SIG-M5 treated with dmso at 0.1 percent for 504 hours (cell line): Measurements from ENCODE around the gene MILR1.
"Not testable (repeated sequence)": the region's sequence is repeated elsewhere in the genome, so short reads cannot be mapped to it uniquely, and the experiment has no call there.

Source experiments
- DNase-seq: peaks from one replicate; lab custom pipeline; 2025; ENCODE audit not compliant: unreplicated experiment; lab: John Stamatoyannopoulos, UW

MILR1 gene

DNA sequence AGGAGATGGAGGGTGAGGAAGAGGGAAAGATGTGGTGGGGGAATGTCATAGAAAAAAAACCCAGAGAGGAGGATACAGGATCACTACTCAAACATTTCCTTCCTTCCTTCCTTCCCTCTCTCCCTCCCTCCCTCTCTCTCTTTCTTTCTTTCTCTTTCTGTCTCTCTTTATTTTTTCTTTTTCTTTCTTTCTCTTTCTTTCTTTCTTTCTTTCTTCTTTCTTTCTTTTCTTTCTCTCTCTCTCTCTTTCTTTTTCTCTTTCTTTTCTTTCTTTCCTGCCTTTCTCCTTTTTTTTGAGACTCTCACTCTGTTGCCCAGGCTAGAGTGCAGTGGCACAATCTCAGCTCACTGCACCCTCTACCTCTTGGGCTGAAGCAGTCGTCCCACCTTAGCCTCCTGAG, 17.9 kb downstream of the MILR1 start:
- not testable (repeated sequence) for DNase-seq

DNA sequence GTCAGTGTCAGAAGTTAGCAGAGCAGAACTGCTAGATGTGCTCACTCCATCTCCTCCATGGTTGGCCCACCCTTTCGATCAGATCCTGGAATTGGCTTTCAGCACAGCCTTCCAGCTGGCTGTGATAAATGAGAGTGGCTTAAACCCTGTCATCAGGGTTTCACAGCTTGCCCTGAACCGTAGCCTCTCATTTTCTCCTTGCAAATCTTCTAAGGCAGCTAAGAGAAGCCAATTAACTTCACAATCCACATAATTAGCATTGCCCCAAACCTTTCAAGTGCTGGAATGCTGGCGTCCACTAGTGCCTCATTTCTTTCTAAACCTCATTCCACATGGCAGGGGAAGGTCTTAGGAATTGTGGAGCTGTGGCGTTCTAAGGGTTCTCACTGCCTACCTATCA, 21.7 kb downstream of the MILR1 start:
- no peak for DNase-seq

DNA sequence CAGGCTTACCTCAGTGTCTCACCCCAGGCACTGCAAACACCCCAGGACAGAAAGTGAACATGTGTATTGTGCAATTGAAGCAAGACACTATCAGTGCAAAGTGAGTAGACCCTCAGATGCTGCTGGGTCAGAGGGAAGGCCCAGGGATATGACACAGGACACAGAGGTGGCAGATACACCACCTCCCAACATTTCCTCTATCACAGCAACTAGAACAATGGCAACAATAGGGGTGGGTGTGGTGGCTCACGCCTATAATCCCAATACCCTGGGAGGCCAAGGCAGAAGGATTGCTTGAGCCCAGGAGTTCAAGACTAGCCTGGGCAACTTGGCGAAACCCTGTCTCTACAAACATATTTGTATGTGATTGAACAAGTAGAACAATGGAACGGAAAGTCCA, 22.5 kb downstream of the MILR1 start:
- DNase-seq = no peak

DNA sequence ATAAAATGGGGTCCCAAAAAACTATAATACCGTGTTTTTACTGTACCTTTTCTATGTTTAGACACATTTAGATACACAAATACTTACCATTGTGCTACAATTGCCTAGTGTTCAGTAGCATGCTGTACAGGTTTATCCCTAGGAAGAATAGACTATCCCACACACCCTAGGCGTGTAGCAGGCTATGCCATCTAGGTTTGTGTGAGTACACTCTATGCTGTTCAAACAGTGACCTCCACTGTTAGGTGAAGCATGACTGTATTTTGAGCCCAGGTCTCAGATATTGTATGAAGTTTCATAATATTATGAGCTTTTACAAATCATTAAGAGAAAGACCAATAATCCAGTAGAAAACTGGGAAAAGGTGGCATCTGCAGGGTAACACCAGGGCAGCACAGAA, 23.6 kb downstream of the MILR1 start:
- peak; percentile 14 for DNase-seq

DNA sequence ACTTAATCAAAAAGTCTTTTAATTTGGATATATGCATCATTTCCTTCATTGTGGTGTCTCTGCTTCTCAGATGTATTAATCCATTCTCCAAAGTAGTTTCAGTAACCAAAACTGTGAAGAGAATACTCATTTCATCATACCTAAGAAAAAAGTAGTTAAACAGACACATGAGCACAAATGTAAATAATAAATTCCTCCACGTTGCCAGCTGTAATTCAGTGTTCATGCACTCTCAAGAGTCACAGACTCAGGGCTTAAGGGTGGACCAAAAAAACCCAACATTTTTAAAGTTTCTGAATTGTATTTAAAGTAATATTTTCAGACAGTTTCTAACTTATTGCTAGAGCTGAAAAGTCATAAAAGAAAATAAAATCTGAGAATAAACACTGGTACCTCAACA, 28.9 kb downstream of the MILR1 start:
- DNase-seq = no peak

DNA sequence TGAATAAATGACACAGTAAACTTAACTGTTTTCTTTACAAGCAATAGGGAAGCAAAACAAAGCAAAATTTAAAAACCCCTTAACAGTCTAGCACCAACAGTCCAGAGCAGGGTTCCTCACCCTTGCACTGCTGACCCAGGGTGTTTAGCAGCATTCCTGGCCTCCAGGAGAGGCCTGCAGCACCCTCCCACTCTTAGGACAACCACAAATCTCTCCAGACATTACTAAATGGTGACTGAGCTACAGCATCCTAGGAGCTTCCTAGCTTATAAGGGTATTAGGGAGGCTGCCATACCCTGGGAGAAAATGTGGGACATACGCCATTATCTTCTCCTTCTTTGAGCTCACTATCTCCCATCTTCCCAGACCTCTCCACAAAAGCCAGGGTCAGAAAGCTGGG, 32.0 kb downstream of the MILR1 start:
- DNase-seq = no peak

DNA sequence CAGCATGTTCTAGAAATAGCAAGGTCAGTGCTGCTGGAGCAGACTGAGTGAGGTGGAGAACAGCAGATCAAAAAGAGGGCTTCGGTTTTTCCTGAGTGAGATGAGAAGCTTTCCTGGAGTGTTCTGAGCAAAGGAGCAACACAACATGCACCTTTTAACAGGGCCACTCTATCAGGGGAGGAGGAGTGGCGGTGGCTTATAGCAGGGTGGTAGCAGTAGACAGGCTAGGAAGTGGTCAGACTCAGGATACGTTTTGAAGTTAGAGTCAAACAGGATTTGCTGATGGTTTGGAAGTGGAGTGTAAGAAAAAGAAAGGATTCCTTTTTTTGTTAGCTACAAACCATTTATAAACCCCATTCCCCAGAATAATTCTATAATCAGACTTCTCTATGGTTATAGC, 35.5 kb downstream of the MILR1 start:
- DNase-seq = no peak

DNA sequence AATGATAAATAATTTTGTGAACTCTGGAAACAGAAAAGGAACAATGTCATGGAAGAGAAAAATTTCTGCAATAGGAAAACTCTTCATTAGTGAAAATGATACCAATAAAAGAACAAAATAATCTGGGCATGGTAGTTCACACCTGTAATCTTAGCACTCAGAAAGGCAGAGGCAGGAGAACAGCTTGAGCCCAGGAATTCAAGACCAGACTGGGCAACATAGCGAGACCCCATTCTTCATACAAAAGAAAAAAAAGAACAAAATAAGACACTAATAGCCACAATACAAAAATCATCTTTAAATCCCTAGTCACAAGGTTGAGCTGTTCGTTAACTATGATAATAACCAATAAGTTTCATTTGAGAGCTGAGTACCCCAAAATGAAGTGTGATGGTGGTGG, 39.4 kb downstream of the MILR1 start:
- DNase-seq = no peak

DNA sequence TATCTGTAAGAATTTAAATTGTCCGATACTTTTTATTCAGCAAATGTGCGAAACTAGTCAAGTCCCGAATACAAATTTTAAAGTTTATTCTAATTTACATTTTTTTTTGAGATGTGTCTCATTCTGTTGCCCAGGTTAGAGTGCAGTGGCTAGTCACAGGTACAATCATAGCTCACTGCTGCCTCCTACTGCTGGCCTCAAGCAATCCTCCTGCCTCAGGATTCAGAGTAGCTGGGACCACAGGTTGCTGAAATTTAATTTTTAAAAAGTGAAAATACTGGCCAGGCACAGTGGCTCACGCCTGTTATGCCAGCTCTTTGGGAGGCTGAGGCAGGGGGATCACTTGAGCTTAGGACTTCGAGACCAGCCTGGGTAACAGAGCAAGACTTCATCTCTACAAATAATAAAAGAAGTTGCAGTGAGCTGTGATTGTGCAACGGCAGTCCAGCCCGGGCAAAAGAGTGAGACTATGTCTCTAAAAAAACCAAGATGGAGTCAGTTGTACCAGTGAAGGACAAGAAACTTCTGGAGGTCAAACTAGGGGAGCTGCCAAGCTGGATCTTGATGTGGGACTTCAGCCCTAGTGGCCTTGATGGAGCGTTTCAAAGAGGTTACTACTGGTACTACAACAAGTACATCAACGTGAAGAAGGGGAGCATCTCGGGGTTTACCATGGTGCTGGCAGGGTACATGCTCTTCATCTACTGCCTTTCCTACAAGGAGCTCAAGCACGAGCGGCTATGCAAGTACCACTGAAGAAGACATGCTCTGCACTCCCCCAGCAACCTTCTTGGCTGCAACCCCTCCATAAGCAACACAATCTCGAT, 42.3 kb downstream of the MILR1 start:
- DNase-seq = peak; percentile 55

DNA sequence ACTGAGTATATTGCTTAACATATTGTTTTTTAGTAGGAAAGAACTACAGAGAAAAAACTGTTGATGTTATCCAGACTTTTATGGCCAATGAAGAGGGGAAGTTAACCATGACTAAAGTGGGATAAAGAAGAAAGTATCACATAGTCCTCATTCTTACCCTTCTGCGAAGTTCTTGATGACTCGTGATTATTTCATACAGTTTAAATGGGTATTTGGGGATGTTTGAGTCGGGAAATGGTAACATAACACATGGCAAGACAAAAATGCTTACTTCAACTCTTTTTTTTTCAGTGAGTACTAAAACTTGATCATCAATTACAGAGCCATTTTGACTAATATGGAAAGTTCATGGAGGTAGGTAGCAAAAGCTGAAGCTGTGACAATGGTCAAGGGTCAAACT, 43.1 kb downstream of the MILR1 start:
- no peak for DNase-seq

DNA sequence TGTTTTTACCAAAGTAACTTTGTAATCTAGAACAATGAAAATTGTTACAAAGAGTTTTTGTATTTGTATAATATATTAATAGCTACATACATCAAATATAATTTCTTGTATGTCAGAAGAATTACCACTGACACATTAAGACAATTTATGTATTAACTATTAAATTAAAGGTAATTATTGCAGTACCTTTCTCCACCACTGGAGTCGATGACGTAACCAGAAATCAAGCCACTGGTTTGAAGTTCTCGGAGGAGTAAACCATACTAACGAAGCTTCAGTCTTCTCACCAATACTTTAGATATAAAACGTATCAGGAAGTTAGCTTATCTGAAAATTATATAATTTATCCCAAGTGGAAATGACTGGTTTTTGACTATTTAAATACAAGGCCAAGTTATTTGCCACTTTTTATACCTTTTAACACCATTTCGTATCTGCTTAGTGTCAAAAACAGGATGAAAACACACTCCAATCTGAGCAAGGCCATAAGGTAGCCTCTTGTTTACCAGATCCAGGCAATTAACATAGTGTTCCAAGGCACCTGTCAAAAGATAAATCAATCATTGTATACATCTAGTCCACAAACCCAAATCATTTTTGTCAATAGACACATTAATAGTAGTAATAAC, 43.7 kb downstream of the MILR1 start:
- no peak for DNase-seq

DNA sequence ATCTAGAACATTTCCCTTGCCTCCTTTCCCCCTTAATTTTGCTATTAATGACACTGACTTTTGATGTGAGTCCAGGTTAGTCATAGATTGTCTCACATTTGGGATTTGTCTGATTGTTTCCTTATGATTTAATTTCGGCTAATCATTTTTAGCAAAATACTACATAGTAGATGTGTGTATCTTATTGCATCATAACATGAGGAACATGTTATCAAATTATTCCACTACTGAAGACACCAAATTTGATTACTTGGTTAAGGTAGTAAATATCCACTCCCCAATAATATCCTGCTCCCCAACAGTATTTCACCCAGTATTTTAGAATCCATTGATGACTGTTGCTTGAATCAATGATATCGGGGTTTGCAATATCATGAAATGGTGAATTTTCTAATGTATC, 45.2 kb downstream of the MILR1 start:
- DNase-seq = no peak

DNA sequence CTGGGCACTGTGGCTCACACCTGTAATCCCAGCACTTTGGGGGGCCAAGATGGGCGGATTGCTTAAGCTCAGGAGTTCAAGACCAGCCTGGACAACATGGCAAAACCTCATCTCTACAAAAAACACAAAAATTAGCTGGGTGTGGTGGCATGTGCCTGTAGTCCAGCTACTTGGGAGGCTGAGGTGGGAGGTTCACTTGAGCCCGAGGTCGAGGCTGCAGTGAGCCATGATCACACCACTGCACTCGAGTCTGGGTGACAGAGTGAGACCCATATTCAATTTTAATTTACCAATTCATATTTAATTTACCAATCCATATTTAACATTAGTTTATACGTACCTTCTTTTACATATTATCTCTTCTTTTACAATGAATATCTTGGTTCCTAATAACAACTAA, 46.4 kb downstream of the MILR1 start:
- DNase-seq = not testable (repeated sequence)

DNA sequence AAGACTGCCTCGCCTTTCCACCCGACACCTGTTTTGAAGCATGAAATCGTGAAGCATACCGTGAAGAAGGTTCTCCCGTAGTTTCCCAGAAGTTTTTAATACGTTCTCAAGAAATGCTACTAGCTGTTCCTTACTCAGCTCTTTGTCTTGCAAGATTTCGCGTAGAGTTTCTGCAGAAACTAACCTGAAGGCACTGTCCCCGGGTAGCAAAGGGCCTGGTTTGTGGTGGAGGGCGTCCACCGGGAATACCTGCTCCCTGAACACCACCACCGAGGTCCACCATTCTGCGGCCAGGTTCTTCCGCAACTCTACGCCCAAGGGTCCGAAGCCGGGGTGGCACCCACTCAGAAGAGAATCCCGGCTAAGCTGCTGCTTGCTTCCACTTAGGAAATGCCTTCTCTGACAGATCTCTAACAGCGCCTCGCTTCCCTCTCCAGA, 47.5 kb downstream of the MILR1 start:
- peak; percentile 87 for DNase-seq

DNA sequence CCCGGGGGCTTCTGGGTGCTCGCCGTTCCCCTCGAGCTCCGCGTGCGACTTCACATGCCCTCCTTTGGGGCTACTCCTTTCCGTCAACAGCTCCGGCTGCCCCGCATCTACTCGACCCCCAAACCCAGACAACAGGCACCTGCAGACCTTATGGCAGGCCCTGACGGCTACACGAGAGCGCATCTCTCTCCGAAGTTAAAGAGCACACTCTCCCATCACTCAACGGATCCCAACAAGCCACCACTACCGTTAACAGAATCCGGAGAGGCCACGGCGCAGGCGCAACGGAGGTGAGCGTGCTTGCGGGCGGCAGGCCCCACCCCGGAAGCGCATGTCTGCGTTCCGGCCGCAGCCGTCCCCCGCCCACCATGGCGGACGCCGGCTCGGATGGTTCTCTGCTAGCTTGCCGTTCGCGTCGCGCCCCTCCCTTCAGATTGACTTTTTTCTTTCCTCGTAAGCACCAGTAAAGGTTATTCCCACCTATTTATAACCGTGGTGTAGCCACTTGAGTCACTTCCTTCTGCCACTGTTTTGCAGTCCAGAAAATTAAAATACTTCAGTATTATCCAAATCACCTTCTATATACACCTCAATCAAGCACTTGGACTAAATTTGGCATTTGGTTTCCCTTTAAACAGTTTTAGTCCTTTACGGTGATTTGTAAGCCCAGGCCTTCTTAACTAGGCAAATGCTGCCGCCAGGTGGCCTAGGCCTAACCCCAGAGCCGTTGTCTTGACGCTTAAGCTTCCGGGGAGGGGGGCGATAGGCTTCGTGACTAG, 48.1 kb downstream of the MILR1 start, which contains the start of gene POLG2:
POLG2 (minus strand) TSS at position 269 of the 779 bp plus-strand sequence; CDS start at position 183, 86 bp downstream.
- peak; percentile 97 for DNase-seq

DNA sequence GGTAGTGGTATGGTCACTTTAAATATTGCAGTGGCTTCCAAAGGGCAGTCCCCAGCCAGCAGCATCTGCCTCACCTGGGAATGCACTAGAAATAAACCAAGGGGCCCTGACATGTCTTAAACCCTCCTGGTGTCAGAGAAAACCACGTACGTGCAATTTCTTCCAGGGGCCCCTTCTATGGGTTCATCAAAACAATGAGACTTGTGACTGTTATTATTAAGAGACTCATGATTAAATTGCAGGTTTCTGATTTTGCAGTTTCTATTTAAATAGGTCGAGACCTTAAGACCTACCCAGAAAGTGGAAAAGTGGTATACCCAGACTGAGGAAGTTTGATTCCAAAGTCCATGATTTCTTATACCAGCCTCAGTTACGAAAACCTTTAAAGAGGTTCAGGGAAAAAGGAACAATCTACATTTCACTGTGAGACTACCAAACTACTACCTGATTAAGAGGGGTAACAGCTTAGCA, 48.7 kb downstream of the MILR1 start:
- DNase-seq = no peak

DNA sequence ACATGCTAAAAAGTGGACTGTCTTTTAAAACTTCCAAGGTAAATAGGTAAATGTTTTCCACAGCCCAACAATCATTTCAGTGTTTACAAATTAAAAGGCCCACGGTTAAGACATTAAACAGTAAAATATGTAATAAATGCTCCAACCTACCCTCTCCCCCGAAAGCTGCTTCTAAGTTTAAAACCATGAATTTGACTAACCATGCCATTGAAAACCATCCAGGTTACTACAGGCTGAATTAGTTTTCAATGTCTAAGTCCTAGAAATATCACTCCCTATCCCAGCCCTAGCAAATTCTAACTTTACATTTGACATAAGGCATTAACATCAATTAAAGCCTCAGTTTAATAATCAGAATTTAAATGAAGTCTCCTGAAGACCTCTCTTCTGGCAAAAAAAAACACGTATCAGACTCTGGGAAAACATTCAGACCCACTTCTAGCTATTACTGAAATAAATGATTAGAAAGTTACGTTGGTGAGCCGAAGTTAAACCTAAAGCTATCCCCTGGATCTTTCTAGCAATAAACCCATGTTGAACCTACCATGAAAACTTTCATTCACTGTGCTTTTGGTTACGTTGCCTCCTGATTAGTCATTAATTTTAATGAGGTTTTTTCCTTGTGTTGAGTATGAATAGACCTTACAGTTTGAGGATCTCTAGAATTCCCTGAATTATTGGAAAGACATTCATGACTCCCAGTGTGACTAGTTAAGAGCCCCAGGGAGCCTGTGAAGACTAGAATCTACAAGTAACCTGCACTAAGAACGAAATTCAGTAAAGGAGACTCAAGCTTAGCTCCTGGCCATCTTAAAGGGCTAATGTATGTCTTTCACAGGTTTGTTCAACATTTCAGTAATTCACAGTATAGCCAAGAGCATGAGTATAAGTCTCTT, 49.6 kb downstream of the MILR1 start:
- DNase-seq = no peak

DNA sequence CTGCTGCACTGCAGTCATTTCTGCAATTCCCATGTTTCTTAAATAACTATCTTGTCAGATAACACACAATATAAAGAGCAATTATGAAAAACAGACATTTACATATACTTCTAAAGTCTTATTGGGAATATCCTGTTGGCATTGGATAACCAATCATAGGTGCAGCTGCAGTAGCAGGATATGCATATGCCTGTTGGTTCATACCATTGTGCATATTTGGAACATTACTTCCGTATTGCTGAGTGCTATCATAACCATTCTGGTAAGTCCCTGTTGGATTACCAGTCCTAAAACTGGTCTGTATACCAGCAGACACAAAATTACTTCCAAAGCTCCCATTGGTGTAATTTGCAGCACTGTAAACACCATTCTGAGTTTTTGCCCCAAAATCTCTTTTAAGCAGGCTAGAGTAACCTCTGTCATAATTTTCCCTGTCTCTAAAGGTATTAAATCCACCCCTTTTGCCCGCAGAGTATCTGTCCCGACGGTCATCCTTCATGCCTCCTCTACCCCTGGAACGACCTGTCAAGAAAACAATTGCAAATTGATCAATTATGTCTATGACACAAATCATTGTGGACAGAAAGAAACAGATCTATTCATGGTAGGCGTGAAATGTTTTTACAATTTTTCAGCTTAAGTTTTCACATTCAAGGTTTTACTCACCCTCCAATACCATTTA, 51.0 kb downstream of the MILR1 start:
- no peak for DNase-seq

DNA sequence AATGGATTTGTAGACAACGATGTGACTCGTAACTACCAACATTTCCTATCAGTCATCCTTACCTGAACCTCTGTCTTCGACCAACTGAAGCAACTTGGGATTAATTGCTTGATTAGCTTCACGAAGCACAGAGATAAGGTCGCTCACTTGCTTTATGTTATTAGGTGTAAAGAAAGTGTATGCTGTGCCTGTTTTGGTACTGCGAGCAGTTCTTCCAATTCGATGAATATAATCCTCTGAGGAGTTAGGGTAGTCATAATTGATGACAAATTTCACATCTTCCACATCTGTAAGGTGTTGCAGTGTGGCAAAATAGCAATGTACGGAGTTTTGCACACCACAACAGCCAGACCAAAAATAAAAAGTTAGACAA, 51.6 kb downstream of the MILR1 start:
- DNase-seq = no peak
